ENCODE measurements around the gene SHH.

GRCh38 chr7:155793720-155794119 is 18.5 kb downstream of the SHH start:
- TF ChIP-seq CTCF (IDR thresholded peaks at IDR 0.05; ENCODE audit: low read depth, low read length, poor library complexity, severe bottlenecking) (no peak), EZH2phosphoT487 (IDR thresholded peaks at IDR 0.05; ENCODE audit: borderline replicate concordance, low read length) (no peak)
